Caki2 (cell line): Measurements from ENCODE around the gene POPDC2. TPM values are rescaled to one million over a fixed set of nuclear protein-coding genes. Genes with fewer than 3 reads are reported as not detected.

ENCODE experiments used
- DNase-seq: peaks from one replicate; pipeline ENCODE4 v3.0.0-alpha.2; 2015; ENCODE audit warnings: low read depth
- in situ Hi-C: cut with HindIII; loops from 2 replicates; pipeline ENCODE4 v1.10.0; 2016; ENCODE audit warnings: low sequenced_read_pairs, low pct_unique_long_range_greater_than_20kb, mixed read lengths
- total RNA-seq: library from RNA; depleted of rRNA; stranded (reverse); fragments of >200 nt; shearing (Covaris generic); gene quantifications from 2 replicates; pipeline ENCODE4 v1.2.3, GENCODE V29; 2014; ENCODE audit warnings: low replicate concordance

POPDC2 gene
- total RNA-seq, 1 experiment from 2014 or later, result not detected

DNA sequence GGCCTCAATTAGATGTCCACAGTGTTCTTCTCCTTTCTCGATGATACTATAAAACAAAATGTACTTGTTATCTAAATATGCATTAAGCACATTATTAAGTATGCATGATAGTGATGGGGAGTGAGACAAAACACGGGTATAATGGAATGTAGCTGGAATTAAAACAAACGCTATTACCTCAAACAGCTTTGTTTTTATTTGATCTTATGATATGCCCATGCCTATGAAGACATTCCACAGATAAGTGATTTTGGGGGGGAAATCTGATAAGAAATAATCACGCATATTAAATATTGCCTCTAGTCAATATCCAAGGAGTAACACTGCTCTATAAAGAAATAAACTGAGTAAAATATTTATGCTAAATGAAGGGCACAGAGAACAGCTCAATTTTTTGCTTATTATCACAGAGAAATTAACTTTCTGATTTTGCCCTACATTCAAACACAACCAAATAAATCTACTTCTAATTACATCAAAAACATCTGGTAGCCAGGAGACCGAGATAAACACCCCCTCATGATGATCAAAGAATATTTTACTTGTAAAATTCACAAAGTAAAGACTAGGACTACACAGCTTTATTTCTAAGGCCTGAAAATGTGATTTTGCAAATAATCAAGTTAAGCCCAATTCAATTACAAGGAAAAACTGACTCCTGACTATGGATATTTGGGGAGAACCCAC is 14.9 kb upstream of the POPDC2 start:
- DNase-seq, result no peak
- in situ Hi-C loops, result no loop called here

DNA sequence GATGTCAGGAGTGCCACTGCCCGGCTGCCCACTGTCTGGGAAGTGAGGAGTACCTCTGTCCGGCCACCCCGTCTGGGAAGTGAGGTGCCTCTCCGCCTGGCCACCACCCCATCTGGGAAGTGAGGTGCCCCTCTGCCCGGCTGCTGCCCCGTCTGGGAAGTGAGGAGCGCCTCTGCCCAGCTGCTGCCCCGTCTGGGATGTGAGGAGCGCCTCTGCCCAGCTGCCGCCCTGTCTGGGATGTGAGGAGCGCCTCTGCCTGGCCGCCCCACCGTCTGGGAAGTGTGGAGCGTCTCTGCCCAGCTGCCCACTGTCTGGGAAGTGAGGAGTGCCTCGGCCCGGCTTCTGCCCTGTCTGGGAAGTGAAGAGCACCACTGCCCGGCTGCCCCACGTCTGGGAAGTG is 13.5 kb upstream of the POPDC2 start:
- in situ Hi-C loops, result no loop called here
- no peak for DNase-seq

DNA sequence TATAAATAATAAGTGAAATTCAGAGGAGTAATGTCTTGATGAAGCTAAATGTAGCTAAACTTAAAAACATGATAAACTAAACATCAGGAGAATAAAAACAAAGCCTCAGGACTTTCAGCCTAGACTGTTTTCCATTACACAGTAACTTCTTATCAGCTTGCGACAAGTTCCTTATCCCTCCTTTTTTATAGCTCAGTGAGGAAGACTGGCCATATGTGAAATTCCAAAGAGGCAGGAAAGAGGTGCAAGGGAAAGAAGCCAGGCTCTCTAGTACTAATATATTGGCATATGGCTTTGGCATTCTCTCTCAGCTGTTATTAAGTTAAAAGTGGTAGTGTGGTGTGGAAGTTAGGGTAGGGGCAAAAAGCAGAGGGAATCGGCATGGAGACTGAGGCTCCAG is 12.4 kb upstream of the POPDC2 start:
- in situ Hi-C loops, result no loop called here
- no peak for DNase-seq

DNA sequence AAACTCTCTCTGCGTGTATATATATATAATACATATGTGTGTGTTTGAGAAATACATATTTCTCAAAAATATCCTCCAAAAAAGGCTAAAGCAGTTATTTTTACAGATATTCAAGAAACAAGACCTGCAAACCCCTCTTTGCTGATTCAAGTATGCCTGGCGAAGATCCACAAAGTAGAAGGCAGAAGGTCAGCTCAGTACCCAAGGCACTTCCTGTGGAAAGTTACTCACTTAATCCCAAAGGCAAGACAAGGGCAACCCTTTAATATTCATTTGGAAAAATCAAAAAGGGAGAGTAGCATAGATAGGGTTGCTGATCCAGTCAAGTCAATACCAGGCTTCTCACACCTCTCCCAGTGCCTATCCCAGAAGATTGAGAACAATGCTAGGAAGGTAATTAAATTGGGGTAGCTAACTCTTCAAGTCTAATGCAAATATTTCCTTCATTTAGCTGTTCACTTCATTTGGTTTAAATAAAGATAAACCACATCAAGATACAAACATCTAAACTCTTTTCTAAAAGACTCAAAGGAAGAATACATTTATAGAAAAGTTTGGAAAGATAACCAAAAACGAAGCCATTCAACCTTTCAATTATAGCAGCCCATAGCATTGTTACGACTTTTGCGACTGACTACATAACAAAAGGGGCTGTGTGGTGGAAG is 9.6 kb upstream of the POPDC2 start:
- in situ Hi-C loops, result no loop called here
- DNase-seq, result no peak

DNA sequence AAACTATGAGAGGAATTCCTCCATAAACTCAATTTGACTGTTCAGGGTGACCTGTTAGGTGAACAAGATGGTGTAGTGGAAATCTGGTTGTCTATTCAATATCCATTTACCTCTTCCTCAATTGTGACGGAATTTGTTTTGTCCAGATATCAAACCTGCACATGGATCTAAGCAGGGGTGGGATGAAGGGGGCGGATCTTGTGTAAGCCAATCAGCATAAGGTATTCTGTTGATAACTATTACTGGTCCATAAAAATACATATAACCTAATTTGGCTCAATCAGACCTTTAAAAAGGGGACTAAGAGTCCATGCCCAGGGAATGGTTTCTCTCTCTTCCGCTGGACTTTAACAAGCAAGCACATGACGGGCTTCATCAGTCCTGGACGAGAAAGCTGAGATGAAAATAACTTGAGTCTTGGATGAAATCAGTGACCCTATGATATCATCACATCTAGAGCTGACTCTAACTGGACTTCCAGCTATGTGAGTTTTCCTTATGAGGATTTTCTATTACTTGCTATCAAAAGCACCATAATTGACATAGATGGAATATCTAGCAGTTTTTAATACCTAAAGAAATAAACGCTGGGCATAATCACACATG is 5.7 kb upstream of the POPDC2 start:
- no peak for DNase-seq
- in situ Hi-C loops, result no loop called here

DNA sequence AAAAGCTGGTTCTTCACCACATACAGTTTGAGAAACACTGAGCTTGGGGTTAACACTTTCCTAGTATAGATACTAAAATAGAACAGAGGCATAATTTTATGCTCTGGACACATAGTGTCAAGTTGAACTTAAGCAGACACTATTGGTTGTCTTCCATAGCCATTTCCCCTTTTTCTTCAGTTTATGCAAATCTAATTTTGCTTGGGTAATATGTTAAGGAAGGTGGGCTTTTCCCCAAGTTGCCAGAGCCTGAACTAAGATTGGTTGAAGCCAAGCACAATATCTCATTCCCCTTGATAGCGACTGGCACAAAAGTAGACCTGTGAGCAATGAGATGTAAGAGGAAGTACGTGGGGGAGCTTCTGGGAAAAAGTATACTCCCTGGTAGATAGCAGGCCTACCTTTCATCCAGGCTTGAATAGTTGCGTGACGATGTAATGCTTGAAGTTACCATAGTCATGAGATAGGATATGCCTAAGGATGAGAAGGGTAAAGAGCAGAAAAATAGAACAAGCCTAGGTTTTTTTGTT is 4.5 kb upstream of the POPDC2 start:
- in situ Hi-C loops, result no loop called here
- no peak for DNase-seq

DNA sequence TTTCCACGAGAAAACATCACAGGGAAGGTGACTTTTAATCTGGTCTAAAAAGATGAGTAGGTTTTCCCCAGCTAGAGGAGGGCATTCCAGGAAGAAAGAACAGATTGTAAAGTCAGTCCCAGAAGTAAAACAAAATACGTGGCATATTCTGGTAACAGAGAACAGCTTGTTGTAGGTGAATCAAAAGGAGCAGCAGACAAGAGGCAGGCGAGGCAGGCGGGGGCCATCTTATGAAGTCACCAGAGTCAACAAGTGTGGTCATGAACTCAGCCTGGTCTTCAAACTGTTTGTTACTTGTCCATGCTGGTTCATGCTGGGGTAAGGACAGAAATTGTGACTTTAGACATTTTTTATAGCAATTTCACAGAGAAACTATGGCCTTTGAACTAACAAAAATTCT is 4.0 kb upstream of the POPDC2 start:
- no peak for DNase-seq
- in situ Hi-C loops, result no loop called here

DNA sequence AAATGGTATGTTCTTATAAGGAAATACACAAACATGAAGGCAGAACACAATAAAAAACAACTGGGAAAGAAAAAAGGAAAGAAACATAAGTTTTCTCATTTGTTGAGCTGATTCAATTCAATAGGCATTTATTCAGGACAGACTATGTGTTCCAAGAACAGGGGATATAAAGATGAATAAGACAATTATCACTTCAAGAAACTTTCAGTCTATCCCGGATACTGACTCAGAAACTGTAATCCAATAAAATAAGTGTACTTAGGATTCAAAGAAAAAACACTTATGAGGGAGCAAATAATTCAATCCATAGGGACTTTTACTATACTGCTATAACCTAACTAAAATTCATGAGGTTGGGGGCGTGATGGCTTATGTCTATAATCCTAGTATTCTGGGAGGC is 3.5 kb upstream of the POPDC2 start:
- DNase-seq, result no peak
- in situ Hi-C loops, result no loop called here

DNA sequence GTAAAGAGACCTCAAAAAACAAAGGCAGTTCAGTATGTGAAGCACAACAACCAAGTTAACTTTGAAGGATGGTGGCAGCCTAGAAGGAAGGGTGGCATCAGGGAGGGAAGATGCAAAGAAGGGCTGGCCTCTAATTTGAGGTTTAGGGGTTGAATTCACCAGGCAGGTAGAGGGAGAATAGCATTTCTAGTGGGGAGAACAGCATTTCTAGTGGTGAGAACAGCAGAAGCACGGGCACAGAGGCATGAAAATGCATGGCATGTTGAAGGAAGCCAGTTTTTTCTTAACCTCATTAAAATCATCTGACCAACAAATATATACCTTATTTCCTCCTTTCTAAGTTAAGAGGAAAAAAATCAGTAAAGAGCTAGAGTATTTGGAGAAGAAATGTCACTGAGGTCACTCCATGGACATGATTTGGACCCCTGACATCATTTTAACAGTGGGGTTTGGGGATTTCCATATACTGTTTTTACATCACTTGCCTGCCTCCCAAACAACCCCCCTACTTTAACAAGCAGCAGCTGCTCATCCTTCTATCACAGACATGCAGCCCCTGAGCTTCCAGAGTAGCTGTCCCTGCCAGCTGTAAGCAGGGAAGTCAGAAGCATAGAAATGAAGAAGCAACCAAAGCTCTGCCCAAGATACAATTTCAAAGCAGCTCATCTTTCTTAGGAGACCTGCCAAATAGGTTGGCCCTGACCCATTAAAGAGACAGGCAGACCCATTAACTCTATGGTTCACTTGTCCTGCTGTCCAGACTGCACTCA is 2.4 kb upstream of the POPDC2 start:
- DNase-seq, result no peak
- in situ Hi-C loops, result no loop called here

DNA sequence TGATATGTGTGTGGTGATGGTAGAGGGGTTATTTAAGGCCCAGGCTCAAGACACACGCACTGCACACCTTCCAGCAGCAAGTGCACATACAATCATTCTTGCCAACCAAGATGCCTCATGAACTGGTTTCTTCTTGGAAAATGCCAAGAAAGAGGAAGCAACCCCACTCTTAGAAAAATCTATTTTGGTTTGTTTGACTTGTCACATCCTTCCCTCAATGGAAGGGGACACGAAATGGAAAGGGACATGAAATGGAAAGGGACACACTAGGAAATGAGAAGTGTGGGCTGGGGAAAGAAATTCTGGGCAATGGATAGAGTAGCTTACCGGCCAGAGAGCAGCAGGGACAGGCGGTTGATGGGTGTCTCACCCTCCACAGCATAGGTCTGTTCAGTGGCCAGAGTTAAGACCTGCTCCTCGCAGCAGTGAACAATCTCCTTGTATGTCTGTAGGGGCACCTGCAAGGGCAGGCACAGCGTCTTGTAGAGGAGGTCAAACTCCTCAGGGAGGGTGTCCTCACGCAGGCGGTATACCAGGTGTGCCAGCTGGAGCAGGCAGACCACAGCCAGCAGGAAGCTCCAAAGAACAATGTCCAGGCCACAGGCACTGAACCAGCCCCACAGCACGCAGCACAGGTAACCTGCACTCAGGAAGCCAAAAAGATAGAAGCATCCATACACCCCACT is 640 bp downstream of the POPDC2 start:
- in situ Hi-C loops, result no loop called here
- DNase-seq, result no peak

DNA sequence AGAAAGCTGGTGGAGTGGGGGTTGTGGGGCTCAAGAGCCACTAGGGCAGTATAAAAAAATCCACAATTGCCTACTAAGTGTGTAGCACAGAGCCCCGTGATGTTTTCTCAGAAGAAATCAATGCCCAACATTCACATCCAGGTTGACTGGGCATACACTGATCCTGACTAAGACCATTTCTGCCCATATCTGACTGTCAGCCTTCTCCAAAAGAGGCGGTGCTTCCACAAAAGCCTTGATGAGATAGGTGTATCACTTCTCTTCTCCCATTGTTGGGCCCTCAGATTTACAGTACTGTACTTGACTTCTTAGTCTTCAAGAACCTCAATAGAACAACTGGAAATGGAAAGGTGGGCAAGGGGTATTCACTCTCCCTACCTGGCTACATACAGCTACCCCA is 1.4 kb downstream of the POPDC2 start:
- in situ Hi-C loops, result no loop called here
- DNase-seq, result no peak

DNA sequence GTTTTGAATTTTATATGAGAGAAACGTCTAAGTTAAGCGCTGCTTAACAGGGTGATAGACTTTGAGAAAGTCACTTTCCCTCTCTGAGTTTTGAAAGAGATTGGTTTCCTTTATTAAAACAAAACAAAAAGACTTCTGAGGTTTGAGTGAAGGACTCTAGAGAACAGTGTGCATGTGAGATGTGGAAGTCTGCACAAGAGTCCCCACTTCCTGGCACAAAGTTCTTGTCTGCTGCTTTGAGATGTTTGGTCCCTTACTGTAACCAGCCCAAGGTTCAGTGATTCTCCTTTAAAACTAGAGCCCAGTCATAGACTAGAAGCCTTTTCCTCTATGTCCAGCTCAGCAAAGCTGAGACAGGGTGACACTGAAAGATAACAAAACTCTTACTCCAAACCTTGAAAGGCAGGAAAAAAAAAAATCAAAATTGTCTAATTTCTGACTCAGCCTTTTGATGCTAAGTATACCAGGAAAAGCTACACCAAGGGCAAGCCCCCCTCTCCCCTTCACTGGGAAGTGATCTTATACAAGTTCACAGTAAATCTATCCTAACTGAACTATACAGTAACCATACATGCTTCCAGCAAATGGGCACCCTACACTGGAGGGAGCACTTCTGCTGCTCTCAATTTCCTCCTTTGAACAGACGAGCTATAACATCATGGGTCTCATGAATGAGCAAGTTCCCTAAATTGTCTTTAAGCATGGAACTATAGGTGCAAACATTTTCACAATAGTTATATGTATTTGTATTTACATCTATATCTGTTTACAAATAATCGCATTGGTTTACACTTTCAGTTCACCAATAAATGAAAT is 2.3 kb downstream of the POPDC2 start:
- DNase-seq, result no peak
- in situ Hi-C loops, result no loop called here

DNA sequence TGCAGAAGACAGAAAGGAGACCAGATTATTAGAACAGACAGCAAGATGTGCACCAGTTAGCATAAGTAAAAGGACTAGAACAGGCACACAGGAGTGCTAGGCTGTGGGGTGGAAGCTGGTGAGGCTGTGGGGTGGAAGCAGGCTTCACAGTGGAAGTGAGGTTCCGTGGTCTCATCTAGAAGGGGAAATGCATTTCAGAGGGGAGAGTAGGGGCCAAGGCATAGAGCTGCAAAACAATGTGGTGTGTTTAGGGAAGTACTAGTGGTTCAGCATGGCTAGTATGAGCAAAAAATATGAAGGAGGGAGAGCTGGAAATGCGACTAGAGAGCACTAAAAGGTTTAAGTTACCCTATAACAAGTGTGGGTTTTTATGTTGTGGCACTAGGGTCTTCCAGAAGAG is 6.5 kb downstream of the POPDC2 start:
- no peak for DNase-seq
- in situ Hi-C loops, result no loop called here

DNA sequence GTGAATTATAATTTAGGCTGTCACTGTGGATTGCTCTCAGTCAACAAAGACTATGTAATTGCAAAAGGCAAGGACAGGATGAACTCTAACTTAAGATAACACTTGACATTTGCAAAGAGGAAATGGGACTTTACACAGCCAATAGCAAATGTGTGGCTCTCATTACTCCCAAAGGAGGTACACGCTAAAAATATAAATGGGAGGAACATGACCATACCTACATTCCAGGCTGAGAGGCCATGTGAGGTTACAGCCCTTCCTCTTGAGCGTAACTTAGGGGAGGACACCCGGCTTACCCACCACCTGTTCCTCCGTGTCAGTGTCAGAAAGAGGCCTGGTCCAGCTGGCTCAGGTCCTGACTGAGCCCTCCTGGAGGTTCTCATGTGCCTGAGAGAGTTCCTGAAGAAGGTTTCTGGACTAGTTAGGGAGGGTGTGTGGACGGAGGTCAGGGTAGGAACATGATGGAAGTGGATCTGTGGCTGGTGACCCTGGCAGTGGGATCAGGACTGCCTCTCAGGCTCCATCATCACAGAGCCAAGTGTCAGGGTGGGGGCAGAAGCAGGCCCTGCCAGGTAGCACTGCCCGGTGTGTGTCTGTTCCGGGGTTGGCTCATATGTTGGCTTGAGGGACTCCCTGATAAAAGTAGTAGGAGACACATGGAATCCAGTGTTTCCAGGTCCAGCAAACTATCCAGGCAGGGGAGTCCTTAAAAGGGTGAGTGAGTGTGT is 7.9 kb downstream of the POPDC2 start:
- in situ Hi-C loops, result no loop called here
- DNase-seq, result no peak

DNA sequence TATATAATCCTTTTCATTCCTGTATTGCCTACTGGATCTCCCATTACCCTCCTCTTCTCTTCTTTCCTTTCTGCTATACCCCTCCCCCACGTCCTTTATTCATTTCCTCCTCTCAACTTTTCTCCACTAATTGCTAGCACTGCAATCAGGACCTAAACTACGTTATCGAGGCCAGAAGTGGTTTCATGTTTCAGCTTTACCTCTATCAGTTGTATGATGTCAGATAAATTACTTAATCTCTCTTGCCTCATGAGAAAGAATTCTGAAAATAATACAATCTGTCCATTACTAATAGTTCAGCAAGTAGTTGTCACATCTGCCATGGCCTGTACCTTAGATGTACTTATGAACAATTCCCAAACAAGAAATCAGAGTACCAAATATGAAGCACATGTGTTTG is 10.6 kb downstream of the POPDC2 start:
- in situ Hi-C loops, result no loop called here
- DNase-seq, result no peak

DNA sequence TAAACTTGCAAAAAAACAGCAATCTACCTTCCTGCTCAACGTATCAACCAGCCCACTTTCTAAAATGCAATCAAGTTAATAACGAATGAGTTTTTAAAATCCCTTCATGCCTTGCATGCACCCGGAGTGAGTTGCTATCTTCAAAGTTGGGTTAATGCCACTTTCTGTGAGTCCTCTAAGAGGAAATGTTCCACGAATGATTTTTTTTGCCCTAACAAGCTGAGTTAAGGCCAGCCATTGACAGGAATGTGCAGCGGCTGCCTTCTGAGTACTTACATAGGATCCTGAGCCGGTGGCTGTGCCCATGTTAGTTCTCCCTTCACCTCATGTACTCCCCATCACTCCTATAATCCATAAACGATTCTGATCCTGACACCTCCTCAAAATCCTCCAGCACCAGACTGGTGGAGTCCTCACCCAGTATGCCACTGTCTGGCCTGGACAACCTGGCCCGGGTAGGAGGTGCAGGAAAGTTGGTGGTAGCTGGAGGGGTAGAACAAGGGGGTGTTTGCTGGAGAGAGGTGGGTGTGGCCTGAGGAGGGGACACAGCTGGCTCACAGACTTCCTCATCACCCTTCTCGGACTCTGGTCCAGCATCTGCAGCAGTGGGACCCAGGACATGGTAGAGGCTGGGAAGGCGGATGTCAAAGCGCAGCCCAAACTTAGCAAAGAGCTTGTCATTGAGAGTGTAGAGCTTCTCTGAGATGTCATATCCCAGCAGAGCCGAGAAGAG is 12.4 kb downstream of the POPDC2 start:
- DNase-seq, result no peak
- in situ Hi-C loops, result no loop called here
